IPS-11a (cell line): ENCODE results near the gene MYOM3.

Experiments
- H3K4me3 ChIP-seq: one replicate; pipeline ENCODE4 v1.5.1; 2013; ENCODE audit warnings: low read depth, low read length, control low read depth

Gene MYOM3

GRCh38 chr1:24139222-24139489 lies 27.2 kb upstream of the MYOM3 start:
- no peak overlapping the region for H3K4me3 ChIP-seq

- no peak overlapping the region for H3K4me3 ChIP-seq
Measured at GRCh38 chr1:24138476-24139221, 26.7 kb upstream of the MYOM3 start.

DNA sequence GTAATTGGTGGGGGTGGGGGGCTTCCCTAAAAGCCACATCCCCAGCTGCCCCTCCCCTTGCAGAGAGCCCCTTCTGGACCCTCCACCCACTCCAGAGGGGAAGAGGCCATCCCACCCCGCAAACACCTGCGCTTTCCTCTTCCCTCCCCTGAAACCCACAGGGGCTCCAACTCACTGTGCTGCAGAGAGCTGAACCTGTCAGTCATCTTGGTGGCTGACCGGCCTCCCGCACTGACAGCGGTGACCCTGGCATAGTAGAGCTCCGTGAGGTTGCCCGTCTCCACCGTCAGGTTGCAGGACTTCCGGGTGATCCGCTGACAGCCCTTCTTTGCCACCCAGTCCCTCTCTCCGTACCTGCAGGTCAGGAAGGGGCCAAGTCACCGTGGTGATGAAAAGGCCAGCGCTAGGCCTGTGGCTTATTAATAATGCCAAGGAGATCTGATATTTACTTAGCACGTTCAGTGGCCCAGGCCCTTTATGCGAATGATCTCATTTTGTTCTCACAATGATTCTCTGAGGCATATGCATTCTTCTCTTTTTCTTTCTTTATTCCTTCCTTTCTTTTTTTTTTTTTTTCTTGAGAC lies 25.1 kb upstream of the MYOM3 start:
- no peak overlapping the region for H3K4me3 ChIP-seq

GRCh38 chr1:24134376-24134775 lies 22.4 kb upstream of the MYOM3 start:
- no peak overlapping the region for H3K4me3 ChIP-seq

- H3K4me3 ChIP-seq: no peak overlapping the region
Measured at GRCh38 chr1:24133819-24134218, 21.9 kb upstream of the MYOM3 start.

DNA sequence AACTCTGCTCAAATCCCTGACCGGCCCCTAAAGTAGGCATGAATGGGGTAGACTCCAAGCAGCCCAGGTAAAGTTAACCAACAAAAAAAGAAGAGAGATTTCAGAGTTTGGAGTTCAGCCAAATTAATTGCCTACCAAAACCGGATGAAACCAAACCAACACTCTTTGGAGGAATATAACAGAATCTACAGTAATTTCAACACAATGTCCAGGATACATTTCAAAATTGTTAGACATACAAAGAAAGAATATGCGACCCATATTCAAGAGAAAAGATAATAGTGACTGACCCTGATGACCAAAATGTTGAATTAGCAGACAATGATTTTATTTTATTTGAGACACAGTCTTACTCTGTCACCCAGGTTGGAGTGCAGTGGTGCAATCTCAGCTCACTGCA lies 18.4 kb upstream of the MYOM3 start:
- H3K4me3 ChIP-seq: no peak overlapping the region

- H3K4me3 ChIP-seq: no peak overlapping the region
Measured at GRCh38 chr1:24127801-24128363, 15.9 kb upstream of the MYOM3 start.

- H3K4me3 ChIP-seq: no peak overlapping the region
Measured at GRCh38 chr1:24127134-24127800, 15.3 kb upstream of the MYOM3 start.

DNA sequence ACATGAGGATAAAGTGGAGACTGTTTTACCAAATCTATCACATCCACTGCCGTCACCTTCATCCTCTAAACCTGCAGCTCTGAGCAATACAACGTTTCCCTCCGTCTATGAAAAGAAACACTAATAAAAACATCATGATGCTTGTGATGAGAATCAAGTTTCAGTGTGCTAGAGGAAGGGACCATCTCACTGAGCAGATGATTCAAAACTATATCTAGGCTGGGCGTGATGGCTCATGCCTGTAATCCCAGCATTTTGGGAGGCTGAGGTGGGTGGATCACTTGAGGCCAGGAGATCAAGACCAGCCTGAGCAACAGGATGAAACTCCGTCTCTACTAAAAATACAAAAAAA lies 14.7 kb upstream of the MYOM3 start:
- no peak overlapping the region for H3K4me3 ChIP-seq

- no peak overlapping the region for H3K4me3 ChIP-seq
Measured at GRCh38 chr1:24126018-24126671, 14.2 kb upstream of the MYOM3 start.

DNA sequence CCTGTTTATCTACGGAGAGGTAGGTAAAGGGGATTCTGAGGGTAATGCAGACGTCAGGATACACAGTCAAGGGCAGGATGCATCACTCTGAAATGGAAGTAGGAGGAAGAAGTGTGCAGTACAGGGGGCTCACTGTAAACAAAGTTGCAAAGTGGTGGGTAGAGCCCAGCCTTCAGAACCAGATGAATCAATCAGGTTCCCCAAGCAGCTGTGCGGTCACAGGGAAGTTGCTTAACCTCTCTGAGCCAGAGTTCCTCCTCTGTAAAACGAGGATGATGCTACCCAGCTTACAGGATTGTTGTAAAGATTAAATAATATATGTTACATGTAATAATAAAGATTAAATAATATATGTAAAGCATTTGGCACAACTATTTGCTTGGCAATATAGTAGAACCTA lies 13.5 kb upstream of the MYOM3 start:
- no peak overlapping the region for H3K4me3 ChIP-seq

- H3K4me3 ChIP-seq: no peak overlapping the region
Measured at GRCh38 chr1:24124980-24125379, 13.0 kb upstream of the MYOM3 start.

DNA sequence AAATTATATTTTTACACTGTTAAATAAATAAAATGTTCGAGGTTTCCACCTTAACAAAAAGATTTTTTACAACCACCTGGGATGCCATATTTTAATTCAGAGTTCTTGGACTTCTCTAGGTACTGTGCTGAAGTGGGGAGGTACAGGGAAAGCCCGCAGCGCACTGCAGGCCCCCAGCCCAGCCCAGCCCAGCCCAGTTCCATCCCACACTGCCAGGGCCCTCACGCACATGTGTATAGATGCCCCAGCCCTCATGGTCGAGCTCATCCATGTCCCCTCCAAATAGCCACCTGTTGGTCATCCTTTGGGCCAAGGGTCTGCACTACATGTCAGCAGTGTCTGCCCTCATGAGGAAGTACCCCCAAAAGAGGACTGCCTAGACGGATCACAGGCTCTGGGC lies 11.7 kb upstream of the MYOM3 start:
- no peak overlapping the region for H3K4me3 ChIP-seq

GRCh38 chr1:24122776-24123175 lies 10.8 kb upstream of the MYOM3 start:
- no peak overlapping the region for H3K4me3 ChIP-seq

DNA sequence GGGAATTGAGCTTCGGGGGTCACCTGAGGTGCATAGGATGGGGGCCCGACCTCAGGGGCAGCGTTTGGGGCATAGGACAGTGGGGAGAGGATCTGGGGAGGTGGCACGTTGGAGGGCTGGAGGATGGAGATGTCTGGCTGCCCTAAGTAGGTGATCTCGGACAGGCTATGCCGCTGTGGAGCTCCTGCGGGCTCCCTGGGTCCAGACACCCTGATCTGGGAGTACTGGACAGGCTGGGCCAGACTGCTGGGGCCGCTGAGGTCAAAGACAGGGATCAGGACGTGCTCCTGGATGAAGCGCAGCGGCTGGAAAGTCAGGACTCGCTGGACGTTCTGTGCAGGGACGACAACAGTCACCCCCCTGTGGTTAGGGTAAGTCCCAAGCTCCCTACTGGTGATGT lies 9.5 kb upstream of the MYOM3 start:
- H3K4me3 ChIP-seq: no peak overlapping the region

GRCh38 chr1:24120965-24121364 lies 9.0 kb upstream of the MYOM3 start:
- H3K4me3 ChIP-seq: no peak overlapping the region

DNA sequence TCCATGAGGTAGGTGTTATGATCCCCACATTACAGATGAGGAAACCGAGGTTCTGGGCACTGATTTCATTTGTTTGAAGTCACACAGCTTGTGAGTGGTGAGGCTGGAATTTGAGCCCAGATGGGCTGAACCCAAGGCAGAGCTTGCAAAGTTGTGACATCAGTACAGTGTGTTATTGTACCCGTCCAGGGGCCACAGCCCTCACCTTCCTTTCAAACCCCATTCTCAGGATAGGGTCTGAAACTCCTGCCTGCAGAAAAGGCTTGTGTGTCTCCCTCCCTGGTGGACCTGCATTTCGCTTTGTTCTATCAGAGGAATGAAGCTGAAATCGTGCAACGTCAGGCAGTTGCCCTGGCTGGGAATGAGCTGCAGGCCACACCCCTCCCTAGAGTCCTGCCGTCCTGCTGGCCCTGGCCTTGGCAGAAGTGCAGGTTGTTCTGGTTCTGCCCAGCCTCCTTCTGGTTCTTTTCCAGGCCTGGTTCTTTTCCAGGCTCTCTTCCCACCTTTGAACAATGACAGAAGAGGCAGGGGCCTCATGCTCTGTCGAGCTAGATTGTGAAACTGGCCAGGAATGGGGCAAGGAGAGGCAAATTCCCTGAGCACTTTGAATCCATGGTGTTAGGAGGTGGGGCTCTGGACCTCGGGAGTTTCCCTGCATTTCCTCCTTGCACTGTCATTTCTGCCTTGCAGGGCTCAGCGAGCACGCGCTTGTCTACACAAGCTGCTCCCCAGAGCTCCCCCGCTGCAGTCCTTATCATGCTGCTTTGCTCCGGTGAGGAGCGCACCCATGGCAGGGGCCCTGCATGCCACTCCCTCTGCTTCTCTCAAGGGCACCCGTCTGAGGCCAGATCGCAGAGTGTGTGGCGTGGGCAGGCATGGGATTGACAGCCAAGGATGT lies 8.2 kb upstream of the MYOM3 start:
- H3K4me3 ChIP-seq: no peak overlapping the region

GRCh38 chr1:24119489-24119858 lies 7.5 kb upstream of the MYOM3 start:
- H3K4me3 ChIP-seq: no peak overlapping the region

- H3K4me3 ChIP-seq: no peak overlapping the region
Measured at GRCh38 chr1:24118410-24119242, 6.7 kb upstream of the MYOM3 start.
